IPS DF 6.9 (cell line): Measurements from ENCODE around the gene KIAA0753.

Experiments used
- DNase-seq: peaks from one replicate; pipeline ENCODE4 v3.0.0-alpha.2; 2013; ENCODE audit warnings: low read depth, low spot score
- H3K27ac ChIP-seq: one replicate; pipeline ENCODE4 v1.5.1; 2013; ENCODE audit warnings: low read length, control low read depth
- H3K27me3 ChIP-seq: 2 replicates; pipeline ENCODE4 v1.6.1; 2013; ENCODE audit warnings: mild to moderate bottlenecking, low read length; ENCODE audit not compliant: control insufficient read depth, insufficient read depth
- H3K36me3 ChIP-seq: 2 replicates; pipeline ENCODE4 v1.6.1; 2013; ENCODE audit warnings: low read length; ENCODE audit not compliant: control insufficient read depth, insufficient read depth
- H3K4me1 ChIP-seq: 2 replicates; pipeline ENCODE4 v1.6.1; 2013; ENCODE audit warnings: low read length; ENCODE audit not compliant: control insufficient read depth, insufficient read depth
- H3K4me3 ChIP-seq: 2 replicates; pipeline ENCODE4 v1.5.1; 2013; ENCODE audit warnings: mild to moderate bottlenecking, low read length
- H3K9me3 ChIP-seq: 2 replicates; pipeline ENCODE4 v1.6.1; 2013; ENCODE audit warnings: low read length, inconsistent platforms; ENCODE audit not compliant: control insufficient read depth, insufficient read depth
- WGBS: extraction: QIAGEN DNeasy Blood & Tissue Kit; methylation state at CpG from one replicate; pipeline ENCODE4 v1.1.7; 2013; ENCODE audit warnings: mixed read lengths, missing lambda C conversion rate; ENCODE audit not compliant: insufficient read length, insufficient coverage; 5-methylcytosine and 5-hydroxymethylcytosine counted together

Gene KIAA0753

GRCh38 chr17:6536053-6536452, 104.5 kb downstream of the KIAA0753 start:
- Histone ChIP-seq H3K36me3 (no peaks in the 10 kb centered on the region), H3K4me1 (peaks cover 2% of the 10 kb centered on the region; the same call in 1 of the 2 replicates), H3K27ac (no peak overlapping the region), H3K27me3 (no peaks in the 10 kb centered on the region), H3K9me3 (no peaks in the 10 kb centered on the region), H3K4me3 (no peak overlapping the region)
- no peak for DNase-seq
- WGBS = no CpG with 5 or more reads among the region's 10 CpGs

DNA sequence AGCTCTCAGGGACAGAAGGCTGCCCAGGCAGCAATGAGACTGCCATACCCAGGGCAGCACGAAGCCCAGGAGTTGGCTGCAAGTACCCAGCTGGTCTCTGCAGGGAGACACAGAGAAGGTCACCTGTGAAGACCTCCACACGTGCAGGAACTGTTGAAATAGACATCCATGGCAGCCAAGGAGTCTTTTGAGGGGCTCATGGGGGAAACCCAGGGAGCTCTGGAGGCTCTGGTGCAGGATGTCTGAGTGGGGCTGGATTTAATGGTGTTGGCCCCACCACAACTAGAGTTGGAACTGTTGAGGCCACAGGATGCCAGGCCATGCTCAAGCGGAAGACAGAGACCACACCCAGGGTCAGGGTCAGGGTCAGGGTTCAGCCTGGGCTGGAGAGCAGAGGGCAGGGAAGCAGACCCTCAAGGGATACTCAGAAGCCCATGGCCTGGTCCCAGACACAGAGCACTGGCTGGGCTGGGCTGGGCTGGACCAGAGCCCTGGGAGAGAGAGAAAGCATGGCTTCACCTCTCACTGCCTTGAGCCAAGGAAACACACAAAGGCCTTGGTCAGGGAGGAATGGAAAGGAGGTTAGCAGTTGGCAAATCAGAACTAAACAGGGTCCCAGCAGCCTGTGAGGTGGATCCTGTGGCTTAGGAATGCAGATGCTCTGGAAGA, 105.5 kb downstream of the KIAA0753 start:
- WGBS = no CpG with 5 or more reads among the region's 3 CpGs
- H3K27ac ChIP-seq = no peak overlapping the region

GRCh38 chr17:6532441-6532885, 108.0 kb downstream of the KIAA0753 start:
- Histone ChIP-seq H3K27me3 (no peaks in the 10 kb centered on the region), H3K4me1 (peaks cover 8% of the 10 kb centered on the region)

More for the DNA sequence above, 105.5 kb downstream of the KIAA0753 start:
- H3K4me1 ChIP-seq = peaks cover 9% of the 10 kb centered on the region
- DNase-seq = no peak
- no peak overlapping the region for H3K4me3 ChIP-seq
- H3K9me3 ChIP-seq = no peaks in the 10 kb centered on the region
- H3K27me3 ChIP-seq = no peaks in the 10 kb centered on the region
- H3K36me3 ChIP-seq = no peaks in the 10 kb centered on the region

DNA sequence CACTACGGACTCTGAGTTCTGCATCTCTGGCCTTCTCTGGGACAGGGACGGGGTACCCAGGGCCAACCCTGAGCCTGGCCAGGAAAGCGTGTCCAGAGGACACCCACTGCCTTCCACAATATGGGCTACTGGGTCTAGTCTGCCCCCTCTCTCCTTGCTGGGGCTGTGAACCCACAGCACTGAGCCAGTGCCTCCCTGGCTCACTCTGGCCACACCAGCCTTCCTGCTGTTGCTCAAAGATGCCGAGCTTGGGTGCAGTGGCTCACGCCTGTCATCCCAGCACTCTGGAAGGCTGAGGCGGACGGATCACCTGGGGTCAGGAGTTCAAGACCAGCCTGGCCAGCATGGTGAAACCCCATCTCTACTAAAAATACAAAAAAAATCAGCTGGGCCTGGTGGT, 108.9 kb downstream of the KIAA0753 start:
- no peak for DNase-seq
- Histone ChIP-seq H3K9me3 (no peaks in the 10 kb centered on the region), H3K27me3 (no peaks in the 10 kb centered on the region), H3K4me1 (peaks cover 8% of the 10 kb centered on the region), H3K4me3 (no peak overlapping the region), H3K27ac (no peak overlapping the region), H3K36me3 (no peaks in the 10 kb centered on the region)
- WGBS = no CpG with 5 or more reads among the region's 7 CpGs

More at GRCh38 chr17:6532441-6532885, 108.0 kb downstream of the KIAA0753 start:
- Histone ChIP-seq H3K27ac (no peak overlapping the region), H3K36me3 (no peaks in the 10 kb centered on the region), H3K9me3 (no peaks in the 10 kb centered on the region), H3K4me3 (no peak overlapping the region)
- no CpG with 5 or more reads among the region's 5 CpGs for WGBS
- no peak for DNase-seq

DNA sequence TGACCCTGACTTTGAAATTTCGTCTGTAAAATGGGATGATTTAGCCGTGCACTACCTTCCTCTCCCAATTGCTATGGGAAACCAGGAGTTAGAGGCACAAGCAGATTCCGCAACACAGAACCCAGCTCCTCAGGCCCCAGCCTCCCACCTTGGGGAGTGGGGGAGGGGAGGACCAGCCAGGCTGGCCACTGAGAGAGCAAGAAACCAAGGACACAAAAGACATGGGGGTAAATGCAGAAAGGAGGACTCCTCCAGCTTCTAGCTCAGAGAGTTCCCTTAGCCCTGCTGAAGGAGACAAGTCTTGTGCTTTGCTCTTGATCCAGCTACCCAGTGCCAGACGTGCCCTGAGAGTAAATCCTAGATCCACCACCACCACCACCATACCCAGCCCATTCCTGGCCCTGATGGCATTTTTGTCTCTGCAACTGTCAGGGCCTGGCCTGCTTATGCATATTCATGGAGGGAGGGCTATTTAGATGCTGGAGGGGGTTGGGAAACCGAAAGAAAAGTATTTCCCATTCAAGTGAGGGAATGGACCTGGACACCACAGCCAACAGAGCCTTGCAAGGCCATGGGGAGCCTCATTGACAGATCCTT, 110.1 kb downstream of the KIAA0753 start:
- H3K9me3 ChIP-seq = no peaks in the 10 kb centered on the region
- peaks cover 8% of the 10 kb centered on the region for H3K4me1 ChIP-seq
- no peak overlapping the region for H3K27ac ChIP-seq
- no peaks in the 10 kb centered on the region for H3K36me3 ChIP-seq
- no peaks in the 10 kb centered on the region for H3K27me3 ChIP-seq
- WGBS = no CpG with 5 or more reads among the region's 5 CpGs
- no peak for DNase-seq
- no peak overlapping the region for H3K4me3 ChIP-seq

DNA sequence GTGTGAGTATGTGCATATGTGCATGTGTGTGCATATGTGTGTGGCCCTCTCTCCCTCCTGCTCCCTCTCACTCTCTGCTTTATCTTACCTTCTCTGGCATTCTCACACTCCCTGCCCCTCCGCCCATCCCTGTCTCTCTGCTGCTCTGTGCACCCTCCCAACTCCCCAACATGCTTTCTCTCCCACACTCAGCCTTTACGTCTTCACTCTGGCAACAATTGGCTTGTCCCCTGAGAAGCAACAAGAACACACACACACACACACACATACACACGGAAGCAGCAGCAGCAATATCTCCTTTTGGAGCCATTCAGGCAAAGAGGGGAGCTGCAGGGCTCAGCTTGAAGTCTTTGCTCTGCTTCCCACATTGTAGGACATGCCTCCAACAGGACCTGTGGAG, 112.0 kb downstream of the KIAA0753 start:
- no peak overlapping the region for H3K4me3 ChIP-seq
- H3K4me1 ChIP-seq = peaks cover 8% of the 10 kb centered on the region
- H3K36me3 ChIP-seq = no peaks in the 10 kb centered on the region
- H3K27me3 ChIP-seq = no peaks in the 10 kb centered on the region
- WGBS = no CpG with 5 or more reads among the region's 3 CpGs
- no peak overlapping the region for H3K27ac ChIP-seq
- DNase-seq = no peak
- H3K9me3 ChIP-seq = no peaks in the 10 kb centered on the region
